Adrenal gland (tissue), 5 donors: Measurements from ENCODE around the gene MEIS1.

Experiments
- POLR2A ChIP-seq, 2 donors: fragments of 450-650 bp; IDR thresholded peaks; one replicate each; pipeline ENCODE4 v1.6.1; 2017; ENCODE audit warnings: antibody characterized with exemption in 2 of 2, mild to moderate bottlenecking in 2 of 2, moderate library complexity in 1 of 2
- TF ChIP-seq, protein P1 (sequence below), 6 experiments: fragments of 450-650 bp in 4 of 6; fragments of 200-600 bp in 2 of 6; sonication (generic) in 1 of 6; IDR thresholded peaks; 1 replicate in 5 of 6; 2 replicates in 1 of 6; pipeline versions ENCODE4 v1.5.1 to v1.8.0; 2016 to 2021; ENCODE audit warnings: antibody characterized with exemption in 6 of 6, mild to moderate bottlenecking in 2 of 6, moderate library complexity in 1 of 6
- donor health status: DM: no; HTN: no; CAD: no.

GRCh38 chr2:66467718-66468117, 32.8 kb downstream of the MEIS1 start:
- no peak for TF ChIP-seq POLR2A (IDR thresholded peaks at IDR 0.05)
- TF ChIP-seq, protein P1, sequence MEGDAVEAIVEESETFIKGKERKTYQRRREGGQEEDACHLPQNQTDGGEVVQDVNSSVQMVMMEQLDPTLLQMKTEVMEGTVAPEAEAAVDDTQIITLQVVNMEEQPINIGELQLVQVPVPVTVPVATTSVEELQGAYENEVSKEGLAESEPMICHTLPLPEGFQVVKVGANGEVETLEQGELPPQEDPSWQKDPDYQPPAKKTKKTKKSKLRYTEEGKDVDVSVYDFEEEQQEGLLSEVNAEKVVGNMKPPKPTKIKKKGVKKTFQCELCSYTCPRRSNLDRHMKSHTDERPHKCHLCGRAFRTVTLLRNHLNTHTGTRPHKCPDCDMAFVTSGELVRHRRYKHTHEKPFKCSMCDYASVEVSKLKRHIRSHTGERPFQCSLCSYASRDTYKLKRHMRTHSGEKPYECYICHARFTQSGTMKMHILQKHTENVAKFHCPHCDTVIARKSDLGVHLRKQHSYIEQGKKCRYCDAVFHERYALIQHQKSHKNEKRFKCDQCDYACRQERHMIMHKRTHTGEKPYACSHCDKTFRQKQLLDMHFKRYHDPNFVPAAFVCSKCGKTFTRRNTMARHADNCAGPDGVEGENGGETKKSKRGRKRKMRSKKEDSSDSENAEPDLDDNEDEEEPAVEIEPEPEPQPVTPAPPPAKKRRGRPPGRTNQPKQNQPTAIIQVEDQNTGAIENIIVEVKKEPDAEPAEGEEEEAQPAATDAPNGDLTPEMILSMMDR (IDR thresholded peaks at IDR 0.05): no peak
